HG03066 (cell line): ENCODE results near the gene CCDC124.
"Not testable (repeated sequence)": the region's sequence is repeated elsewhere in the genome, so short reads cannot be mapped to it uniquely, and the experiment has no call there.

Experiments used
- ATAC-seq: cut with Tn5 transposase; IDR thresholded peaks from one replicate; pipeline ENCODE4 v1.9.1; 2021; ENCODE audit warnings: low read depth; ENCODE audit not compliant: unreplicated experiment

The CCDC124 gene, protein sequence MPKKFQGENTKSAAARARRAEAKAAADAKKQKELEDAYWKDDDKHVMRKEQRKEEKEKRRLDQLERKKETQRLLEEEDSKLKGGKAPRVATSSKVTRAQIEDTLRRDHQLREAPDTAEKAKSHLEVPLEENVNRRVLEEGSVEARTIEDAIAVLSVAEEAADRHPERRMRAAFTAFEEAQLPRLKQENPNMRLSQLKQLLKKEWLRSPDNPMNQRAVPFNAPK

GRCh38 chr19:17932485-17933338 lies at the start of gene CCDC124:
Gene CCDC124, plus strand, starts transcription at chr19:17933015. Its CDS starts 3,406 bp downstream, at chr19:17936421.
- ATAC-seq = peak; percentile 77

DNA sequence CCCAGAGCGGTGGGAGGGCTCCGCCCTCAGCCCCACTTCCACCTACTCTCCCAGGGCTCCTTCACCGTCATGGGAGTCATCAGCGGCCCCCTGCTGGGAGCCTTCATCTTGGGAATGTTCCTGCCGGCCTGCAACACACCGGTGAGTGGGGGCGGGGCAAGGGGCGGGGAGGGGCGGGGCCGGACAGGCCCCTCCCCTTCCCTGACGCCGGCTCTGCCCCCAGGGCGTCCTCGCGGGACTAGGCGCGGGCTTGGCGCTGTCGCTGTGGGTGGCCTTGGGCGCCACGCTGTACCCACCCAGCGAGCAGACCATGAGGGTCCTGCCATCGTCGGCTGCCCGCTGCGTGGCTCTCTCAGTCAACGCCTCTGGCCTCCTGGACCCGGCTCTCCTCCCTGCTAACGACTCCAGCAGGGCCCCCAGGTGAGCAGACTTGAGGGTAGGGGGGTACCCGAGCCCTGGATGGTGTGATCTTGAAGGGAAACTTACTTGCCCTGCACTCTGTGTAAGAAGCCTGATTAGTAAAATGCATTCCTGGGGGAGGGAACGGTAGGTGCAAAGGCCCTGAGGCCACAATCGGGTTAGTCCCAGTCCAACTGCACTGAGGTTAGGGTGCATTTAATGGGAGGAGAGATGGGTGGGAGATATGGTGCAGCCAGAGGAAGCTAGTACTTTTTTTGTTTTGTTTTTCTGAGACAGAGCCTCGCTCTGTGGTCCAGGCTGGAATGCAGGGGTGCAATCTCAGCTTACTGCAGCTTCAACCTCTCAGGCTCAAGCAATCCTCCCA lies 49.0 kb upstream of the CCDC124 start:
- ATAC-seq = no peak

GRCh38 chr19:17886515-17886914 lies 46.3 kb upstream of the CCDC124 start:
- no peak for ATAC-seq

DNA sequence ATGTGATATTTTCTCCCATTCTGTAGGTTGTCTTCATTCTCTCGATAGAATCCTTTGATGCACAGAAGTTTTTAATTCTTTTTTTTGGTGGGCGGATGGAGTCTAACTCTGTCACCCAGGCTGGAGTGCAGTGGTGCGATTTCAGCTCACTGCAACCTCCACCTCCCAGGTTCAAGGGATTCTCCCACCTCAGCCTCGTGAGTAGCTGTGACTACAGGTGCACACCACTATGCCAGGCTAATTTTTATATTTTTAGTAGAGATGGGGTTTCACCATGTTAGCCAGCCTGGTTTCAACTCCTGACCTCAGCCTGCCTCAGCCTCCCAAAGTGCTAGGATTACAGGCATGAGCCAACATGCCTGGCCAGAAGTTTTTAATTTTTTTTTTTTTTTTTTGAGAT lies 45.6 kb upstream of the CCDC124 start:
- not testable (repeated sequence) for ATAC-seq

- no peak for ATAC-seq
Observed at GRCh38 chr19:17888260-17888659, 44.6 kb upstream of the CCDC124 start.

GRCh38 chr19:17889609-17890214 lies 43.1 kb upstream of the CCDC124 start:
- ATAC-seq = no peak

DNA sequence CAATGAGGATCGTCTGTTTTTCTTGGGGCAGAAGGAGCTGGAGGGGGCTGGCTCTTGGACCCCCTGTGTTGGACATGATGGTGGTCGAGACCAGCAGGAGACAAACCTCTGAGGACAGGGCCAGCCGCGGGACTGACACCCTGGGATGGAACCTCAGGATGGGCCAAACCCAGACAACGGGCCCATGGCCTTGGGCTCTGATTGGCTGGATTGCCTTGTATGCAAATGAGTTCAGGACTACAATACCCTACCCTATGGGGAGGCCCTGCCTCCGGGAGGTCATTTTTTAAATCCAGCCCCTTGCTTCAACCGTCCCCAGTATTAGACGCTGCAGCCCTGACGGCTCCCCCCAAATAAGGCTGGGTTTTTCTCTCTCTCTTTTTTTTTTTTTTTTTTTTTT lies 39.0 kb upstream of the CCDC124 start:
- no peak for ATAC-seq

- ATAC-seq = no peak
Observed at GRCh38 chr19:17902701-17903100, 30.1 kb upstream of the CCDC124 start.

GRCh38 chr19:17908244-17908643 lies 24.6 kb upstream of the CCDC124 start:
- ATAC-seq = no peak

DNA sequence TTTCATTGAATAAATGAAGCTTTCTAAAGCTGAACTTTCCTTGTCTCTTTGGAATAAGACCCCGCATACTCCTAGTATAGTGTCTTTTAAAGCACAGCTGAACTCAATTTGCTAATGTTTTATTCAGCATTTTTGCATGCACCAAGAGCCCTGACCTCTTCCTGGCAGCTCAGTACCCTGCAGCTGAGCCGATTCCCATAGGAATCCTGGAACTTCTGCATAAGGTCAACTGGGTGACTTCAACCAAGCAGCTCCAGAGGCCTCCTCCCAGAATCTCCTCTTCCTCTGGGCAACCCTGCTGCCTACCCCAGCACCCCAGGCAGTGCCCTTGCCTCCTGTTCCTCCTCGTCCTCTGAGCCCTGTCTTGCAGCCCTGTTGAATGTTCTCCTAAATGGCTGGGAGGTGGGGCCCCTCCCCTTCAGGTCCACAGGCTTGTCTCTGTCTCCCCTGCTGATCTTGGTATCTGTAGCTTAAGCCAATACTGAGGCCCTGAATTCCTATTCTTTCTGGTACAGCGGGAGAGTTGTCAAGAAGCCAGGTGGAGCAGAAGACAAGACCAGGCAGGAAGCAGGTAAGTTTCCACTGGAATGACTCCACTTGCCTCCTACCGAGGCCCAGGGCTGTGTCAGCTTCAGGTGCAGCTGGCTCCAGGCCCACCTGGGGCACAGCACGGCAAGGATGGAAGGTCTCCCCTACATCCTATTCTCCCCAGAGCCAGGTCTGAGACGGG lies 23.6 kb upstream of the CCDC124 start:
- ATAC-seq = no peak

DNA sequence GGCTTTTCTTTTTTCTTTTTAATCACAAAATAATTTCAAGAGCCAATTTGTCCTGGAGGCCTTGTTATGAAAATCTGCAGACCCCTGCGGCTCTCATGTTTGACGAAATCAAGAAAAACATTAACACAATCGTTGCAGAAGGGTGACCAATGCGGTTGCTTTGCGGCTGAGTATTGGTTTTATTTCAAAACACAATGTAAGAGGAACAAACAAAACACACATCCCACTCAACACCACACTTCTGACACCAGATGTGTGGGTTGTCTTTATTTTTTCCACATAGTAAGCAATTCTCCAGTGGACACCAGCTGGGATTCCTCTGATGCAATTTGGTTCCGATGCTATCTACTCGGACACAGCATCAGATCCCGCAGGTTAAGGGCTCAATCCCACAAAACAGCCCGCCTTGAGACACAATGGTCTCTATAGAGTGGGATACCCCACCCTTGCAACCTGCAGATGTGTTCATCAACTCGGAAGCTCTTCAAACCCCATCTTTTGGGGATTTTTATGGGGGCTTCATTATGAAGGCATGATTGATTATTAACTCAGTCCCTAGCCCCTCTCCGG lies 21.9 kb upstream of the CCDC124 start:
- no peak for ATAC-seq

GRCh38 chr19:17915940-17916593 lies 16.7 kb upstream of the CCDC124 start:
- ATAC-seq = no peak

- ATAC-seq = not testable (repeated sequence)
Observed at GRCh38 chr19:17918151-17918550, 14.7 kb upstream of the CCDC124 start.

GRCh38 chr19:17919122-17919521 lies 13.7 kb upstream of the CCDC124 start:
- not testable (repeated sequence) for ATAC-seq

DNA sequence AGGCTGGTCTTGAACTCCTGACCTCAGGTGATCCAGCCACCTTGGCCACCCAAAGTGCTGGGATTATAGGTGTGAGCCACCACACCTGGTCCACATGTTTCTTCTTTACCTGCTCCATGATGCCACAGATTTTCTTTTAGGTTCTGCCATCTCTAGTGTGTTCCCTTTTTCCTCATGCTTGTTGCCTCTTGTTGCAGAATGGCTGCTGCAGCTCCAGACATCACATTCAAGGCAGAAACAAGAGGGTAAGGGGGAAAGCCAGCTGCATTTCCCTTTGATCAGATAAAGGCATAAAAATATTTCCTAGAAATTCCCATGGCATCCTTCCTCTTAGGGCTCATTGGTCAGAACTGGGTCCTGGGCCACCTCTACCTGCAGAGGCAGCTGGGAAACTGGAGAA lies 12.3 kb upstream of the CCDC124 start:
- no peak for ATAC-seq

DNA sequence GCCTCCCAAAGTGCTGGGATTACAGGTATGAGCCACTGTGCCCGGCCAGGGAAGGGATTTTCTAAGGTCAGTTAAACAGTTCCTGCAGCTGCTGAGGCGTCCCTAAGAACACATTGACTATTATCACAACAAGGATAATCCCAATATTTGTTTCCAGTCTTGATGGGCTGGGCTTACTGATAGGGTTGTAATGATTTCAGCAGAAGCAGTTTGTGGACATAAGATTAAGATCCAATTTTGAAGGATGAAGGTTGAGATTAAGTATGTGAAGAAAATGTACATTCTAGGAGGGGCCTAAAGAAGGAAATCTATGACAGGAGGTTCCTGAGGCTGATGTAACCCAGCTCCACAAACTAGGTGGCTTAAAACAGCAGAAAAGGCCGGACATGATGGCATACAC lies 10.7 kb upstream of the CCDC124 start:
- no peak for ATAC-seq

- ATAC-seq = no peak
Observed at GRCh38 chr19:17926044-17926443, 6.8 kb upstream of the CCDC124 start.

- ATAC-seq = no peak
Observed at GRCh38 chr19:17929056-17929455, 3.8 kb upstream of the CCDC124 start.

DNA sequence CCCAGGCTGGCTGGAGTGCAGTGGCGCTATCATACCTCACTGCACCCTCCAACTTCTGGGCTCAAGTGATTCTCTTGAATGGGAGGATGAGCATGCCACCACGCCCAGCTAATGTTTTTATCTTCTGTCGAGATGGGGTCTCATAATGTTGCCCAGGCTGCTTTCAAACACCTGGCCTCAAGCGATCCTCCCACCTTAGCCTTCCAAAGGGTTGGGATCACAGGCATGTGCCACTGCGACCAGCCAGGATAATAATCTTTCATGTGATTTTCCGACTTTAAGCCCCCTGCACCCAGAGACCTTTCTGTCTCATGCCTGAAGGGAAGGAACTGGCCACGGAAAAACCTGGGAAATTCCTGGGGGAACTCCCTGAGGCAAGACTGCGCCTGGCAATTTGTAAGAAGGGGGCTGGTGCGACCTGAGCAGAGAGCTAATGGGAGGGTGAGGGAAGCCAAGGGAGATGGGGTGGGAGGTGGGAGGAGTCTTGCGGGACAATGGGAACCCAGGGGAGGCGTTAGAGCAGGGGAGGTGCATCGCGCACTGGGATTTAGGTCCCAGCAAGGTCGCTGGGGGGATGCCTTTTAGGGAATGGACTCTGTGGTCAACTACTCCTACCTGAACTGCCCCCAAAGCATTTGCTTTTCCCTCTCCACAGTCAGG lies 1.2 kb upstream of the CCDC124 start:
- ATAC-seq = no peak
